ENCODE results near the gene IDH3B. TPM values are rescaled to one million over a fixed set of nuclear protein-coding genes. Genes with fewer than 3 reads are reported as not detected.

Gene IDH3B
- total RNA-seq, result 67.0 and 78.5 TPM in 2 replicates

GRCh38 chr20:2663887-2664719, at the start of gene IDH3B:
Gene IDH3B (minus strand): TSS chr20:2664216. CDS start chr20:2664188, 28 bp downstream.

DNA sequence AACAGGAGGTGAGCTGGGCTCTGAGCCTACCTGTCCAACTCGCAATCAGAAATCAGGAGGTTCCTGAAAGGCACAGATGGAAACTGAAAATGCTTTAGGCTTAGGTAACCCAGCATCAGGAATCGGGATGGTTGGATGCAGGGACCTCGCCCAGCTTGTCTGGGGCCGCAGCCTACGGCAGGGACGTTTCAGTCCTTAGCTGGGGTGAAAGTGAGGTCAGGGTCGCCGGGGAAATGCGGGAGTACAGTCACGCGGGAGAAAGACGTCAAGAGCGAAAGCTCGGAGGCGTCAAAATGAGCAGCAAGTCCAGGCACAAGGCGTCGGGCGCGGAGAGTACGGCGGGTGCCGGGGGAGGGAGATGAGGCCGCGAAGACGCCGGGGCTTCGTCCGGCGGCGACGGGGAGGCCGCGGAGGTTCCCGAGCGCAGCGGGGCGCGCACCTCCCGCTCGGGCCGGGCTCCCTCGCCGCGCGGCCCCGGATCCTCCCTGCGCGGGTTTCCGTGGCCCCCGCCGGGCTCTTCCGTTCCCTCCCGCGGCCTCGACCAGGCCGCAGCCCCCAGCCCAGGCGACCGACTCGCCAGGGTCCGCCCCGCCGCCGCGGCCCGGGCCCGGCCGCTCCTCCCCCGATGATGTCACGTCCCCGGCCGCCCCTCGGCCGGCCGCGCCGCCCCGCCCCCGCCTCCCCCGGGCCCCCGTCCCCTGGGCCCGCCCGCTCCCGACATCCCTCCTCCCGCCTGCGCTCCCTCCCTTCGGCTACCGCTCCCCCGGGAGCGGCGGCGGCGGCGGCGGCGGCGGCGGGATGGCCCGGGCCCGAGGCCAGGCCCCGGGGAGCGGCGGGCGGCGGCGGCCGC, 28.2 kb upstream of the IDH3B start, which contains the start of gene EBF4:
TSS of gene EBF4 (plus strand) at position 745 of the 850 bp plus-strand sequence. CDS start 866 bp downstream, outside the sequence.

DNA sequence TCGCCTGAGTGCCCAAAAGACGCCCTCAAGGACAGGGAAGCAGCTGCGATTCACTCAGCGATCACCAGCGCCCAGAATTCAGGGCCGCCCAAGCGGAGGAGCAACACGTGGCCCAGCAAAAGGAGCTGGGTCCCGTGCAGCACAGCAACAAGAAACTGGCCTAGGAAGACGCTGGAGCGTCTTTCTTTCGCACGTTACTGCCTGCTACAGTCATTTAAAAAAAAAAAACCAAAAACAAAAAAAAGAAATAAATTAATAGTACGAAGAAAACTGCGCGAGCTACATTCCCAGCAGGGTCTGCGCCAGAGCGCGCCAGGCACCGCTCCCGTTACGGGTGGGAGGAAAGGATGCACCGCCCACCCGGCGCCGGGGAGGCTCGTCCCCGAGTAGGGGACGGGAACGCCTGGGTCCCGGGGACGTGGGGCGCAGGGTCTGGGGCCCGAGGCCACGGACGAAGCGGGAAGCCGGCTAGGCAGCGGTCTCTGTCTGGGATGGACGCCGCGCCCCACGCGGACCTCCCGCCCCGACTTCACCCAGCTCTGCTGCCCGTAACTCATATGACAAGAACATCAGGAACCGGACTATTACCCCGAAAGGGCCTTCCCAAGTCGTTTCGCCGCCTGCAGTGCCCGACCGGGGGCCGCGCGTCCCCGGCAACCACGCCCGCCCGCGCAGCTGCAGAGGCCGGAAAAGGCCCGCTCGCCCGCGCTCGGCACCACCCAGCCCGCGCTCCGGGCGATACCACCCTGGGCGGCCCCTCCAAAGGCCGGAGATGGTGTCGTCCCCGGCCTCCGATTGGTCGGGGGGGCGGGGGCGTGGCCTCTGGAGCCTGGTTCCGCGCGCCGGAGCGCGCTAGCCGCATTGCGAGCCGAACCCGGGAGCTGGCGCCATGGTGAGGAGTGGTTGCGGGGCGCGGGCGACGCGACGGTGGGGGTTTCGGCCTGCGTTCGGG, 12.0 kb downstream of the IDH3B start, which contains the start of gene NOP56:
TSS of gene NOP56 (plus strand) at position 861 of the 952 bp plus-strand sequence. CDS start at position 890, 29 bp downstream.

Other genes with a start within 250 kb of the IDH3B start
- 112 and 222 TPM in 2 replicates for gene SNRPB, start 193.4 kb downstream of the IDH3B start, total RNA-seq
- 10.6 and 17.2 TPM in 2 replicates for gene ZNF343, start 155.3 kb downstream of the IDH3B start, total RNA-seq
- gene TMC2, start 127.6 kb downstream of the IDH3B start, total RNA-seq, result not detected in 2 replicates
- 227 and 236 TPM in 2 replicates for gene NOP56, start 11.6 kb downstream of the IDH3B start, total RNA-seq
- 1.0 and 2.6 TPM in 2 replicates for gene EBF4, start 28.6 kb upstream of the IDH3B start, total RNA-seq
- gene CPXM1, start 136.4 kb upstream of the IDH3B start, total RNA-seq, result not detected in 2 replicates
- not detected in 2 replicates for gene C20orf141, start 150.8 kb upstream of the IDH3B start, total RNA-seq
- not detected in 2 replicates for gene TMEM239, start 152.1 kb upstream of the IDH3B start, total RNA-seq
- 15.0 and 16.9 TPM in 2 replicates for gene PCED1A, start 176.4 kb upstream of the IDH3B start, total RNA-seq
- gene VPS16, start 176.5 kb upstream of the IDH3B start, total RNA-seq, result 22.9 and 25.3 TPM in 2 replicates
- gene PTPRA, start 209.3 kb upstream of the IDH3B start, total RNA-seq, result 26.7 and 45.3 TPM in 2 replicates

Measured in nasal cavity respiratory epithelium epithelial cell of viscerocranial mucosa (primary cell).